ENCODE results near the gene DEF6.
A peak's percentile ranks its signal among the peaks of the same experiment; 100 is the strongest.

The DEF6 gene

DNA sequence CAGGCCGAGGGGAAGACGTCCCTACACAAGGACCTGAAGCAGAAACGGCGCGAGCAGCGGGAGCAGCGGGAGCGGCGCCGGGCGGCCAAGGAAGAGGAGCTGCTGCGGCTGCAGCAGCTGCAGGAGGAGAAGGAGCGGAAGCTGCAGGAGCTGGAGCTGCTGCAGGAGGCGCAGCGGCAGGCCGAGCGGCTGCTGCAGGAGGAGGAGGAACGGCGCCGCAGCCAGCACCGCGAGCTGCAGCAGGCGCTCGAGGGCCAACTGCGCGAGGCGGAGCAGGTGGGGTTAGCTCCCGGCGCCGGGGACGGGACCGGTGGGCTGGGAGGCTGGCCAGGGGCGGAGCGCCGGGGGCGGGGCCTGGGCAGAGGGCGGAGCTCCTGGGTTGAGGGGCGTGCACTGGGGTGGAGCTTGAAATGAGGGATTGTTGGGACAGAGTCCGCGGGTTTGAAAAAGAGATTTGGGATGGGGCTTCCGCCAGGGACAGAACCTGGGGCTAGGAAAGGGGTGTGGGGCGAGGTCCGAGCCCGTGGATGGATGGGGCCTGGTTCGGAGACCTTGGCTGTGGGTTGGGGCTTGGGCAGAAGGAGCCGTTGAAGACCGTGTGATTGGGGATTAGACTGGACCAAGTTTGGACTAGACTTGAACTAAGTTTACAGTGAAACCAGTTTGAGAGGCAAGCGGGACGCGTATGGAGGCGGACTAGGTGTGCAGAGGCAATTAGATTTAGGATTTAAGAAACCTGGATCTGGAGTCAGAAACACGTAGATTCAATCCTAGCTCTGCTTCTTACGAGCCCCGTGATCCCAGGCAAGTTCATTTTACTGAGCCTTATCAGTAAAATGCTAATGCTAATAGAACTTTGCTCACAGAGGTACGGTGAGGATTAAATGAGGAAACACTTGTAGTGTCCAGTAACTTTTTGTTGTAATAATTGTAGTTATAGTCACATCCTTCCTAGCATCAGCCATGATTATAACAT is 20.9 kb downstream of the DEF6 start:
- no peak overlapping the region for H3K27ac ChIP-seq (ENCODE audit: insufficient read depth in 1 of 2, low read depth in 1 of 2, low read length in 2 of 2, poor library complexity in 1 of 2, severe bottlenecking in 2 of 2)
- WGBS (ENCODE audit: insufficient coverage) = 93% methylated on average over 48 of the region's 55 CpGs
- H3K9me3 ChIP-seq (ENCODE audit: control extremely low read depth in 1 of 5, control insufficient read depth in 4 of 5, insufficient read depth in 2 of 5, low read depth in 1 of 5, low read length in 4 of 5) = no peaks in the 10 kb centered on the region
- DNase-seq = no peak
- H3K36me3 ChIP-seq (ENCODE audit: control insufficient read depth in 4 of 4, insufficient read depth in 4 of 4, low read length in 3 of 4) = peaks cover 20 to 79% (median 66%) of the 10 kb centered on the region in 4 experiments
- H3K4me3 ChIP-seq (ENCODE audit: control insufficient read depth in 1 of 7, extremely low read depth in 1 of 7, insufficient read depth in 4 of 7, low read depth in 2 of 7, low read length in 6 of 7) = no peak overlapping the region
- ChIA-PET CTCF (interaction anchor here (1.5 to 27.2 kb wide), 2 partner anchors 23 to 27 kb away, joined by 3 to 405 read pairs; partner anchors contain the start of gene DEF6), POLR2A (no interaction called here)
- H3K4me1 ChIP-seq (ENCODE audit: control extremely low read depth in 1 of 4, control insufficient read depth in 4 of 4, insufficient read depth in 4 of 4, low read length in 3 of 4) = peaks cover 0 to 4% (median 3%) of the 10 kb centered on the region in 4 experiments
- no peaks in the 10 kb centered on the region for H3K27me3 ChIP-seq (replicated peaks in 2 of 5; ENCODE audit: control insufficient read depth in 4 of 5, insufficient read depth in 5 of 5, low read length in 4 of 5)

DNA sequence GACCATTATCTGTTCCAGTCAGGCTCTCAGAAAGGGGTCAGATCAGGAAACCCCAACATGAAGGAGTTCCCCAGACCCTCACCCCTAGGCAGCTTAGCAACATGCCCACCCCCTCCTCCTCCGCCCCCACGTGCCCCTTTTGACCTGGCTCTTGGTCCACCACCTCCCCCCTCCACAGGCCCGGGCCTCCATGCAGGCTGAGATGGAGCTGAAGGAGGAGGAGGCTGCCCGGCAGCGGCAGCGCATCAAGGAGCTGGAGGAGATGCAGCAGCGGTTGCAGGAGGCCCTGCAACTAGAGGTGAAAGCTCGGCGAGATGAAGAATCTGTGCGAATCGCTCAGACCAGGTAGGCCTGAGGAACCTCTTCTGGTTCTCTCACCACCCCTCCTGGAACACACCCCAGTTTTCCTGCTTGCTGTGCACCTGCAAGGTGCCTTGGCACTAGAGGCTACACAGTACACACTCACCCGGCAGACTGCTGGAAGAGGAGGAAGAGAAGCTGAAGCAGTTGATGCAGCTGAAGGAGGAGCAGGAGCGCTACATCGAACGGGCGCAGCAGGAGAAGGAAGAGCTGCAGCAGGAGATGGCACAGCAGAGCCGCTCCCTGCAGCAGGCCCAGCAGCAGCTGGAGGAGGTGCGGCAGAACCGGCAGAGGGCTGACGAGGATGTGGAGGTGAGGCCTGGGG is 21.9 kb downstream of the DEF6 start:
- no peaks in the 10 kb centered on the region for H3K27me3 ChIP-seq (replicated peaks in 2 of 5; ENCODE audit: control insufficient read depth in 4 of 5, insufficient read depth in 5 of 5, low read length in 4 of 5)
- no peaks in the 10 kb centered on the region for H3K9me3 ChIP-seq (ENCODE audit: control extremely low read depth in 1 of 5, control insufficient read depth in 4 of 5, insufficient read depth in 2 of 5, low read depth in 1 of 5, low read length in 4 of 5)
- H3K4me1 ChIP-seq (ENCODE audit: control extremely low read depth in 1 of 4, control insufficient read depth in 4 of 4, insufficient read depth in 4 of 4, low read length in 3 of 4) = no peaks in the 10 kb centered on the region
- CTCF ChIA-PET = interaction anchor here (0.6 to 27.2 kb wide), 4 partner anchors 10 to 143 kb away, joined by 3 to 405 read pairs (median 3); partner anchors contain the start of gene DEF6
- no peak overlapping the region for H3K4me3 ChIP-seq (ENCODE audit: control insufficient read depth in 1 of 7, extremely low read depth in 1 of 7, insufficient read depth in 4 of 7, low read depth in 2 of 7, low read length in 6 of 7)
- peaks cover 20 to 81% (median 69%) of the 10 kb centered on the region in 4 experiments for H3K36me3 ChIP-seq (ENCODE audit: control insufficient read depth in 4 of 4, insufficient read depth in 4 of 4, low read length in 3 of 4)
- 100% methylated on average over 8 of the region's 20 CpGs for WGBS (ENCODE audit: insufficient coverage)
- DNase-seq = no peak
- H3K27ac ChIP-seq (ENCODE audit: insufficient read depth in 1 of 2, low read depth in 1 of 2, low read length in 2 of 2, poor library complexity in 1 of 2, severe bottlenecking in 2 of 2) = no peak overlapping the region
- POLR2A ChIA-PET = no interaction called here

DNA sequence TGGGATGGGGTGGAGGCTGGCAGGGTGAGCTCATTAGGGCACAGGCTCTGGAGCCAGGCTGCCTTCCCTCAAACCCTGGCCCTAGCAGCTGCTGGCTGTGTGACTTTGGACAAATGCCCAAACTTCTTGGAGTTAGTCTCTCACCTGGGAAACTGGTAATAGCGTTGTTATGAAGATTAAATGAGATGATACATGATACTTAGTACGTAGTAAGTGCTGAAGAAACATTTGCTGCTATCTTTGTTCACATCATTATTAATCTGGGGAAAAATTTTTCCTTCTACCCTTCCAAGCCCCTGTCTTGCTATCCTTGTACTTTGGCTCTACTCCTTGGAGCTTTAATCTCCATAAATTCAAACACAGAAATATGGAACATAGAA is 22.4 kb downstream of the DEF6 start:
- ChIA-PET CTCF (interaction anchor here (0.6 to 27.2 kb wide), 5 partner anchors 9 to 142 kb away, joined by 3 to 405 read pairs (median 3); partner anchors contain the start of gene DEF6), POLR2A (no interaction called here)
- H3K27ac ChIP-seq (ENCODE audit: insufficient read depth in 1 of 2, low read depth in 1 of 2, low read length in 2 of 2, poor library complexity in 1 of 2, severe bottlenecking in 2 of 2) = no peak overlapping the region
- no peak for DNase-seq
- WGBS (ENCODE audit: insufficient coverage) = 100% methylated on average over 1 of the region's 2 CpGs
- no peak overlapping the region for H3K4me3 ChIP-seq (ENCODE audit: control insufficient read depth in 1 of 7, extremely low read depth in 1 of 7, insufficient read depth in 4 of 7, low read depth in 2 of 7, low read length in 6 of 7)
- no peaks in the 10 kb centered on the region for H3K27me3 ChIP-seq (replicated peaks in 2 of 5; ENCODE audit: control insufficient read depth in 4 of 5, insufficient read depth in 5 of 5, low read length in 4 of 5)
- H3K4me1 ChIP-seq (ENCODE audit: control extremely low read depth in 1 of 4, control insufficient read depth in 4 of 4, insufficient read depth in 4 of 4, low read length in 3 of 4) = no peaks in the 10 kb centered on the region
- H3K36me3 ChIP-seq (ENCODE audit: control insufficient read depth in 4 of 4, insufficient read depth in 4 of 4, low read length in 3 of 4) = peaks cover 20 to 83% (median 70%) of the 10 kb centered on the region in 4 experiments
- H3K9me3 ChIP-seq (ENCODE audit: control extremely low read depth in 1 of 5, control insufficient read depth in 4 of 5, insufficient read depth in 2 of 5, low read depth in 1 of 5, low read length in 4 of 5) = no peaks in the 10 kb centered on the region

DNA sequence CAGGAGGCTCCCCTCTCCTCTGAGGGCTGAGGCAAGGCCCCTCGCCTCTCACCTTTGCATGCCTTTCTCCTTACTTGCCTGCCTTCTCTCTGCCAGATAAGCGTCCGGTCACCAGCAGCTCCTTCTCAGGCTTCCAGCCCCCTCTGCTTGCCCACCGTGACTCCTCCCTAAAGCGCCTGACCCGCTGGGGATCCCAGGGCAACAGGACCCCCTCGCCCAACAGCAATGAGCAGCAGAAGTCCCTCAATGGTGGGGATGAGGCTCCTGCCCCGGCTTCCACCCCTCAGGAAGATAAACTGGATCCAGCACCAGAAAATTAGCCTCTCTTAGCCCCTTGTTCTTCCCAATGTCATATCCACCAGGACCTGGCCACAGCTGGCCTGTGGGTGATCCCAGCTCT is 23.5 kb downstream of the DEF6 start:
- no peak for DNase-seq
- Histone ChIP-seq H3K36me3 (ENCODE audit: control insufficient read depth in 4 of 4, insufficient read depth in 4 of 4, low read length in 3 of 4) (peaks cover 20 to 83% (median 66%) of the 10 kb centered on the region in 4 experiments), H3K4me1 (ENCODE audit: control extremely low read depth in 1 of 4, control insufficient read depth in 4 of 4, insufficient read depth in 4 of 4, low read length in 3 of 4) (no peaks in the 10 kb centered on the region), H3K4me3 (ENCODE audit: control insufficient read depth in 1 of 7, extremely low read depth in 1 of 7, insufficient read depth in 4 of 7, low read depth in 2 of 7, low read length in 6 of 7) (no peak overlapping the region), H3K27ac (ENCODE audit: insufficient read depth in 1 of 2, low read depth in 1 of 2, low read length in 2 of 2, poor library complexity in 1 of 2, severe bottlenecking in 2 of 2) (no peak overlapping the region), H3K9me3 (ENCODE audit: control extremely low read depth in 1 of 5, control insufficient read depth in 4 of 5, insufficient read depth in 2 of 5, low read depth in 1 of 5, low read length in 4 of 5) (no peaks in the 10 kb centered on the region), H3K27me3 (replicated peaks in 2 of 5; ENCODE audit: control insufficient read depth in 4 of 5, insufficient read depth in 5 of 5, low read length in 4 of 5) (no peaks in the 10 kb centered on the region)
- ChIA-PET POLR2A (no interaction called here), CTCF (interaction anchor here (1.1 to 27.2 kb wide), 5 partner anchors 8 to 29 kb away, joined by 3 to 405 read pairs (median 3); partner anchors contain the start of gene DEF6)
- WGBS (ENCODE audit: insufficient coverage) = 100% methylated on average over 6 of the region's 8 CpGs

DNA sequence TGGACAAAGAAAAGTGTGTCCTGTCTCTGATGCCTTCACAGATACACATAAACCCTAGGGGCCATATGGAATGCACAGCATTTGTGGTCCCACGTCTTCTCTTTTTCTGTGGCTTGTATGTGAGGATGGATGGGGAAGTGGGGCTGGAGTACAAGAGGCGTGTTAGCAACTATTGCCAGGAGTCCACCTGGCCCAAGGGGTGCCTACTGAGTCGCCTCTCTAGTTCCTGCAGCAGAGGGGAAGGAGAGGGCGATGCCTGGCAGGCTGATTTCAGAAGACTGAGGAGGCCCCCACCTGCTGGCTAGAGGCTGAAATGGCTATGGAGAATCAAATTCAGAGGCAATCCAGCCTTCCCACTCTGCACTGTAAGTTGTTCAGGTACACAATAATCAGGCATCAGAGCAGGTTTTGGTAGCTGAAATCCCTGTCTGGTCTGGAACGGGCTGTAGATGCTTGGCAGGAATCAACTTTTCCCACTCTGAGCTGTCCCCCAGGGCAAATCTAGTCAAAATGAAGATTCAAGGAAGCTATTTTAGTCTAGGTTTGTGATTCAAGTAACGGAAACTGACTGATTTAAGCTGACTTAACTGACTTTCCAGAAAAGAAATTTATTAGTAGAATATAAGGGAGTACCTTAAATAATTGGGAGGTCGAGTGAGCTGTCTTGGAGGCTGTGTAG is 29.9 kb downstream of the DEF6 start:
- peak overlapping the region in 1 of 2 experiments; percentile 12 for H3K27ac ChIP-seq (ENCODE audit: insufficient read depth in 1 of 2, low read depth in 1 of 2, low read length in 2 of 2, poor library complexity in 1 of 2, severe bottlenecking in 2 of 2)
- DNase-seq = peak; percentile 75 to 84 (median 82)
- WGBS (ENCODE audit: insufficient coverage) = 5% methylated on average over 4 of the region's 7 CpGs

DNA sequence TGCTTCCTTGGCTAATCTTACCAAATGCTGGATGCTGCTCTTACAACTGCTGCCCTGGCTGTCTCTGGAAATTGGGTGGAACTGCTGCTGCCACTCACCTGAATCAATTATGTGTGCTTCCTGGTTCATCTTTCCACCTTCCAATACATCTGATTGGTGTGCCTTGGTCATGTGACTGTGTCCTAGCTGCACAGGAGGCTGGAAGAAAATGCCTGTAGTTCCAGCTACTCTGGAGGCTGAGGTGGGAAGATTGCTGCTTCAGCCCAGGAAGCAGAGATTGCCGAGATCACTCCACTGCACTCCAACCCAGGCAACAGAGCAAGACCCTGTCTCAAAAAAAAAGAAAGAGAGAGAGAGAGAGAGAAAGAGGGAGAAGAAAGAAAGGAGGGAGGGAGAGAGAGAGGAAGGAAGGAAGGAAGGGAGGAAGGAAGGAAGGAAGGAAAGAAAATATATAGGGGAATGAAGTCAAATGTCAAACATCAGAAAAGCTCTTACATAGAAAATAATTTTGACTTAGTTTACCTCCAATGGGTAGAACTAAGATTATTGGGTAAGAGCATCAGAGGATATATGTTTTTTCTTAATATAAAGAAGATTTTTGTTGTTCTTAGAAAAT is 30.6 kb downstream of the DEF6 start:
- no CpG with 5 or more reads among the region's 1 CpG for WGBS (ENCODE audit: insufficient coverage)
- Histone ChIP-seq H3K36me3 (ENCODE audit: control insufficient read depth in 4 of 4, insufficient read depth in 4 of 4, low read length in 3 of 4) (peaks cover 0 to 18% (median 5%) of the 10 kb centered on the region in 4 experiments), H3K4me3 (ENCODE audit: control insufficient read depth in 1 of 7, extremely low read depth in 1 of 7, insufficient read depth in 4 of 7, low read depth in 2 of 7, low read length in 6 of 7) (no peak overlapping the region), H3K27ac (ENCODE audit: insufficient read depth in 1 of 2, low read depth in 1 of 2, low read length in 2 of 2, poor library complexity in 1 of 2, severe bottlenecking in 2 of 2) (no peak overlapping the region), H3K27me3 (replicated peaks in 2 of 5; ENCODE audit: control insufficient read depth in 4 of 5, insufficient read depth in 5 of 5, low read length in 4 of 5) (no peaks in the 10 kb centered on the region), H3K4me1 (ENCODE audit: control extremely low read depth in 1 of 4, control insufficient read depth in 4 of 4, insufficient read depth in 4 of 4, low read length in 3 of 4) (peaks cover 0 to 10% (median 9%) of the 10 kb centered on the region in 4 experiments), H3K9me3 (ENCODE audit: control extremely low read depth in 1 of 5, control insufficient read depth in 4 of 5, insufficient read depth in 2 of 5, low read depth in 1 of 5, low read length in 4 of 5) (no peaks in the 10 kb centered on the region)
- peak in 1 of 3 donors; percentile 36 for DNase-seq
- CTCF ChIA-PET = interaction anchor here (0.7 to 27.2 kb wide), 19 partner anchors 12 to 408 kb away, joined by 3 to 405 read pairs (median 5); partner anchors contain the start of genes DEF6 and PPARD
- POLR2A ChIA-PET = interaction anchor here (1.0 kb wide), 1 partner anchor 29 kb away, joined by 3 read pairs; no protein-coding TSS in a partner anchor

More for the DNA sequence above, 29.9 kb downstream of the DEF6 start:
- no peak overlapping the region for H3K4me3 ChIP-seq (ENCODE audit: control insufficient read depth in 1 of 7, extremely low read depth in 1 of 7, insufficient read depth in 4 of 7, low read depth in 2 of 7, low read length in 6 of 7)
- peaks cover 0 to 25% (median 8%) of the 10 kb centered on the region in 4 experiments for H3K36me3 ChIP-seq (ENCODE audit: control insufficient read depth in 4 of 4, insufficient read depth in 4 of 4, low read length in 3 of 4)
- H3K27me3 ChIP-seq (replicated peaks in 2 of 5; ENCODE audit: control insufficient read depth in 4 of 5, insufficient read depth in 5 of 5, low read length in 4 of 5) = no peaks in the 10 kb centered on the region
- H3K9me3 ChIP-seq (ENCODE audit: control extremely low read depth in 1 of 5, control insufficient read depth in 4 of 5, insufficient read depth in 2 of 5, low read depth in 1 of 5, low read length in 4 of 5) = no peaks in the 10 kb centered on the region
- ChIA-PET CTCF (interaction anchor here (0.7 to 27.2 kb wide), 20 partner anchors 11 to 234 kb away, joined by 3 to 405 read pairs (median 4); partner anchors contain the start of genes DEF6 and PPARD), POLR2A (interaction anchor here (1.0 kb wide), 1 partner anchor 28 kb away, joined by 3 read pairs; no protein-coding TSS in a partner anchor)
- H3K4me1 ChIP-seq (ENCODE audit: control extremely low read depth in 1 of 4, control insufficient read depth in 4 of 4, insufficient read depth in 4 of 4, low read length in 3 of 4) = peaks cover 0 to 10% (median 9%) of the 10 kb centered on the region in 4 experiments
